22Rv1 (cell line): Measurements from ENCODE around the gene FAM168B.

Experiments used
- ZFX ChIP-seq: fragments of 450-650 bp; IDR thresholded peaks from 2 replicates; pipeline ENCODE4 v1.6.1; 2017; ENCODE audit warnings: antibody characterized with exemption, borderline replicate concordance
- TF ChIP-seq, protein P1 (sequence below): fragments of 450-650 bp; IDR thresholded peaks from 2 replicates; pipeline ENCODE4 v1.5.1; 2017; ENCODE audit warnings: mild to moderate bottlenecking

- TF ChIP-seq, protein P1, sequence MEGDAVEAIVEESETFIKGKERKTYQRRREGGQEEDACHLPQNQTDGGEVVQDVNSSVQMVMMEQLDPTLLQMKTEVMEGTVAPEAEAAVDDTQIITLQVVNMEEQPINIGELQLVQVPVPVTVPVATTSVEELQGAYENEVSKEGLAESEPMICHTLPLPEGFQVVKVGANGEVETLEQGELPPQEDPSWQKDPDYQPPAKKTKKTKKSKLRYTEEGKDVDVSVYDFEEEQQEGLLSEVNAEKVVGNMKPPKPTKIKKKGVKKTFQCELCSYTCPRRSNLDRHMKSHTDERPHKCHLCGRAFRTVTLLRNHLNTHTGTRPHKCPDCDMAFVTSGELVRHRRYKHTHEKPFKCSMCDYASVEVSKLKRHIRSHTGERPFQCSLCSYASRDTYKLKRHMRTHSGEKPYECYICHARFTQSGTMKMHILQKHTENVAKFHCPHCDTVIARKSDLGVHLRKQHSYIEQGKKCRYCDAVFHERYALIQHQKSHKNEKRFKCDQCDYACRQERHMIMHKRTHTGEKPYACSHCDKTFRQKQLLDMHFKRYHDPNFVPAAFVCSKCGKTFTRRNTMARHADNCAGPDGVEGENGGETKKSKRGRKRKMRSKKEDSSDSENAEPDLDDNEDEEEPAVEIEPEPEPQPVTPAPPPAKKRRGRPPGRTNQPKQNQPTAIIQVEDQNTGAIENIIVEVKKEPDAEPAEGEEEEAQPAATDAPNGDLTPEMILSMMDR: no peak
- no peak for TF ChIP-seq ZFX
Observed at GRCh38 chr2:131047920-131048560, 45.2 kb downstream of the FAM168B start.
